Caco-2 (cell line): ENCODE results near the gene ARFIP1. TPM values are rescaled to one million over a fixed set of nuclear protein-coding genes. Genes with fewer than 3 reads are reported as not detected.

Source experiments
- Bru-seq: library from RNA; stranded (reverse); fragments of 400-500 nt; gene quantifications from one replicate; lab custom pipeline; 2021; lab: Mats Ljungman, UMichigan
- BruChase-seq, 2 experiments: library from RNA; stranded (reverse); fragments of 400-500 nt; gene quantifications; one replicate each; lab custom pipeline; 2021; lab: Mats Ljungman, UMichigan
- BruUV-seq: library from RNA; stranded (reverse); fragments of 400-500 nt; replicated peaks from 2 replicates; lab custom pipeline; 2021; lab: Mats Ljungman, UMichigan
- CTCF ChIA-PET: fragments of 300-600 bp; sonication (Branson Sonifier 250); formaldehyde crosslinking; loops from one replicate; lab custom pipeline; 2022; ENCODE audit warnings: antibody characterized with exemption; lab: Charles Lee
- POLR2A ChIA-PET: fragments of 300-600 bp; sonication (Branson Sonifier 250); formaldehyde crosslinking; loops from one replicate; lab custom pipeline; 2022; ENCODE audit warnings: antibody characterized with exemption; lab: Charles Lee
- DNase-seq, 2 experiments: peaks; one replicate each; pipeline versions ENCODE4 v3.0.0 to v3.0.0-alpha.2; 2020 to 2022
- H3K27me3 ChIP-seq: replicated peaks from 2 replicates; pipeline ENCODE4 v1.6.0; 2011; ENCODE audit warnings: low read length; ENCODE audit not compliant: control insufficient read depth, insufficient read depth
- H3K36me3 ChIP-seq: 2 replicates; pipeline ENCODE4 v1.5.1; 2011; ENCODE audit warnings: low read length; ENCODE audit not compliant: control insufficient read depth, insufficient read depth
- H3K4me1 ChIP-seq: fragments of 250-450 bp; sonication (Bioruptor Pico); 2 replicates; pipeline ENCODE4 v1.5.1; 2020; ENCODE audit warnings: mild to moderate bottlenecking
- H3K4me3 ChIP-seq: 2 replicates; pipeline ENCODE4 v1.5.1; 2011; ENCODE audit warnings: low read depth, mild to moderate bottlenecking, control low read depth, low read length
- H3K9me3 ChIP-seq: fragments of 250-450 bp; sonication (Bioruptor Pico); 2 replicates; pipeline ENCODE4 v1.5.1; 2020; ENCODE audit warnings: mild to moderate bottlenecking, moderate library complexity
- H3K27ac Mint-ChIP-seq: one replicate; pipeline ENCODE4 v1.8.0; 2022; ENCODE audit warnings: mixed read lengths; ENCODE audit not compliant: unreplicated experiment
- H3K27me3 Mint-ChIP-seq: one replicate; pipeline ENCODE4 v1.8.0; 2022; ENCODE audit warnings: mixed read lengths; ENCODE audit not compliant: insufficient read depth, unreplicated experiment
- H3K36me3 Mint-ChIP-seq: one replicate; pipeline ENCODE4 v1.8.0; 2022; ENCODE audit warnings: mild to moderate bottlenecking, mixed read lengths; ENCODE audit not compliant: insufficient read depth, unreplicated experiment
- H3K4me1 Mint-ChIP-seq: one replicate; pipeline ENCODE4 v1.8.0; 2022; ENCODE audit warnings: low read depth, mixed read lengths; ENCODE audit not compliant: unreplicated experiment
- H3K4me3 Mint-ChIP-seq: one replicate; pipeline ENCODE4 v1.8.0; 2022; ENCODE audit warnings: mild to moderate bottlenecking, moderate library complexity, mixed read lengths; ENCODE audit not compliant: unreplicated experiment
- H3K9me3 Mint-ChIP-seq: one replicate; pipeline ENCODE4 v1.8.0; 2022; ENCODE audit warnings: mixed read lengths; ENCODE audit not compliant: unreplicated experiment
- CTCF ChIP-seq, 2 experiments: fragments of 200-600 bp in 1 of 2; IDR thresholded peaks; 1 replicate in 1 of 2; 2 replicates in 1 of 2; pipeline versions ENCODE4 v1.5.1 to v1.8.0; 2011 to 2022; ENCODE audit warnings: antibody characterized with exemption in 1 of 2, control low read depth in 1 of 2, inconsistent platforms in 1 of 2, low read depth in 1 of 2, low read length in 1 of 2, mild to moderate bottlenecking in 1 of 2, moderate library complexity in 1 of 2; ENCODE audit not compliant: insufficient read depth in 1 of 2, severe bottlenecking in 1 of 2, unreplicated experiment in 1 of 2
- intact Hi-C: fragments of 100-400 bp; cut with micrococcal nuclease; formaldehyde crosslinking; loops from one replicate; pipeline ENCODE4 v1.10.0; 2022; ENCODE audit not compliant: unreplicated experiment
- long read RNA-seq: library from polyadenylated mRNA; stranded (forward); transcript quantifications from one replicate; pipeline ENCODE4 v2.0.0, GENCODE V29; 2022
- total RNA-seq: library from RNA; stranded (reverse); gene quantifications from 2 replicates; pipeline ENCODE4 v1.2.3, GENCODE V29; 2022

The ARFIP1 gene
- total RNA-seq (26.9 and 31.9 TPM in 2 replicates), Bru-seq, nascent RNA (percentile 77 among the genes with signal in this experiment), BruChase-seq, experiment 1, labeled RNA remaining after a 2-hour chase (percentile 74 among the genes with signal in this experiment), BruChase-seq, experiment 2, labeled RNA remaining after a 6-hour chase (percentile 74 among the genes with signal in this experiment)
- long read RNA-seq, transcript ARFIP1-201 (9 exons, 3,111 nt): major isoform, 23 of 70 reads
- long read RNA-seq, transcript ARFIP1-202 (8 exons, 1,302 nt): minor isoform, 14 of 70 reads
- long read RNA-seq, transcript ARFIP1-203 (8 exons, 1,601 nt): minor isoform, 8 of 70 reads
- long read RNA-seq, transcript ARFIP1-205 (9 exons, 3,424 nt): minor isoform, 12 of 70 reads
- long read RNA-seq, partial matches to known transcripts: 4 of 70 reads
- long read RNA-seq, other reads (novel, unspliced or antisense): 9 of 70 reads

- Histone ChIP-seq H3K9me3 (no peaks in the 10 kb centered on the region), H3K27me3 (no peaks in the 10 kb centered on the region), H3K36me3 (no peaks in the 10 kb centered on the region), H3K4me3 (peak within 1 kb of the TSS; percentile 86), H3K4me1 (peaks cover 5% of the 10 kb centered on the region; the same call in 1 of the 2 replicates)
- Mint-ChIP-seq H3K4me3 (peak within 1 kb of the TSS; percentile 93), H3K4me1 (no peaks in the 10 kb centered on the region), H3K27me3 (no peaks in the 10 kb centered on the region), H3K27ac (peak within 1 kb of the TSS; percentile 94), H3K36me3 (peaks cover 9% of the 10 kb centered on the region), H3K9me3 (no peaks in the 10 kb centered on the region)
- intact Hi-C loops: loop anchor here (1.0 kb wide), 1 partner anchor 349 kb away; no protein-coding TSS in a partner anchor
- no peak for TF ChIP-seq CTCF (IDR thresholded peaks at IDR 0.05; ENCODE audit: insufficient read depth in 1 of 2, low read depth in 1 of 2, low read length in 1 of 2, severe bottlenecking in 1 of 2, unreplicated experiment in 1 of 2)
- ChIA-PET CTCF (interaction anchor here (0.7 to 1.6 kb wide), 4 partner anchors 22 to 278 kb away, joined by 3 to 6 read pairs (median 3); partner anchors contain the start of gene FHDC1), POLR2A (no interaction called here)
- no TSS peak for BruUV-seq
- peak; percentile 97 to 98 for DNase-seq
Measured at GRCh38 chr4:152779513-152780266, at the start of gene ARFIP1, which contains the start of gene TIGD4. TSS of gene ARFIP1 (plus strand) at chr4:152779954. CDS start at chr4:152829634, 49,680 bp downstream. TSS of gene TIGD4 (minus strand) at chr4:152779730. CDS start at chr4:152771004, 8,726 bp downstream.

GRCh38 chr4:152731997-152732396 is 47.8 kb upstream of the ARFIP1 start:
- H3K36me3 ChIP-seq: no peaks in the 10 kb centered on the region
- no peak overlapping the region for H3K4me3 Mint-ChIP-seq
- no peaks in the 10 kb centered on the region for H3K4me1 ChIP-seq
- no peaks in the 10 kb centered on the region for H3K27me3 Mint-ChIP-seq
- H3K36me3 Mint-ChIP-seq: no peaks in the 10 kb centered on the region
- intact Hi-C loops: no loop called here
- H3K4me3 ChIP-seq: no peak overlapping the region
- no peak overlapping the region for H3K27ac Mint-ChIP-seq
- no peaks in the 10 kb centered on the region for H3K27me3 ChIP-seq
- ChIA-PET CTCF (no interaction called here), POLR2A (no interaction called here)
- no TSS peak for BruUV-seq
- H3K4me1 Mint-ChIP-seq: no peaks in the 10 kb centered on the region
- H3K9me3 ChIP-seq: no peaks in the 10 kb centered on the region
- no peaks in the 10 kb centered on the region for H3K9me3 Mint-ChIP-seq
- no peak for TF ChIP-seq CTCF (IDR thresholded peaks at IDR 0.05; ENCODE audit: insufficient read depth in 1 of 2, low read depth in 1 of 2, low read length in 1 of 2, severe bottlenecking in 1 of 2, unreplicated experiment in 1 of 2)
- DNase-seq: no peak
